Epithelial cell of esophagus (primary cell): ENCODE measurements around the gene ECE2.

Experiments
- DNase-seq: peaks from one replicate; pipeline ENCODE4 v3.0.0; 2010; ENCODE audit warnings: low read depth
- H3K4me3 ChIP-seq: 2 replicates; pipeline ENCODE4 v1.5.1; 2011; ENCODE audit warnings: mild to moderate bottlenecking, low read length, control low read depth
- CTCF ChIP-seq: IDR thresholded peaks from 2 replicates; pipeline ENCODE4 v1.5.1; 2011; ENCODE audit warnings: low read depth, mild to moderate bottlenecking, low read length, control low read depth, inconsistent platforms; ENCODE audit not compliant: insufficient read depth; ENCODE audit errors: missing control alignments

Gene ECE2

GRCh38 chr3:184230603-184231528, 45.0 kb upstream of the ECE2 start:
- H3K4me3 ChIP-seq = no peak overlapping the region
- TF ChIP-seq CTCF = no peak
- DNase-seq = peak; percentile 57

GRCh38 chr3:184231671-184232070, 44.2 kb upstream of the ECE2 start:
- no peak for TF ChIP-seq CTCF
- no peak overlapping the region for H3K4me3 ChIP-seq
- no peak for DNase-seq

GRCh38 chr3:184233127-184233843, 42.5 kb upstream of the ECE2 start:
- no peak for DNase-seq
- TF ChIP-seq CTCF = no peak
- no peak overlapping the region for H3K4me3 ChIP-seq

GRCh38 chr3:184234224-184234623, 41.6 kb upstream of the ECE2 start:
- TF ChIP-seq CTCF = peak; percentile 24
- peak; percentile 92 for DNase-seq
- no peak overlapping the region for H3K4me3 ChIP-seq

GRCh38 chr3:184234671-184235380, 41.0 kb upstream of the ECE2 start:
- no peak for DNase-seq
- no peak overlapping the region for H3K4me3 ChIP-seq
- TF ChIP-seq CTCF = no peak

- DNase-seq = no peak
- no peak for TF ChIP-seq CTCF
- H3K4me3 ChIP-seq = no peak overlapping the region
Measured at GRCh38 chr3:184235381-184236032, 40.3 kb upstream of the ECE2 start.
